ENCODE data around the gene UBAC2.

UBAC2 gene, protein sequence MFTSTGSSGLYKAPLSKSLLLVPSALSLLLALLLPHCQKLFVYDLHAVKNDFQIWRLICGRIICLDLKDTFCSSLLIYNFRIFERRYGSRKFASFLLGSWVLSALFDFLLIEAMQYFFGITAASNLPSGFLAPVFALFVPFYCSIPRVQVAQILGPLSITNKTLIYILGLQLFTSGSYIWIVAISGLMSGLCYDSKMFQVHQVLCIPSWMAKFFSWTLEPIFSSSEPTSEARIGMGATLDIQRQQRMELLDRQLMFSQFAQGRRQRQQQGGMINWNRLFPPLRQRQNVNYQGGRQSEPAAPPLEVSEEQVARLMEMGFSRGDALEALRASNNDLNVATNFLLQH

DNA sequence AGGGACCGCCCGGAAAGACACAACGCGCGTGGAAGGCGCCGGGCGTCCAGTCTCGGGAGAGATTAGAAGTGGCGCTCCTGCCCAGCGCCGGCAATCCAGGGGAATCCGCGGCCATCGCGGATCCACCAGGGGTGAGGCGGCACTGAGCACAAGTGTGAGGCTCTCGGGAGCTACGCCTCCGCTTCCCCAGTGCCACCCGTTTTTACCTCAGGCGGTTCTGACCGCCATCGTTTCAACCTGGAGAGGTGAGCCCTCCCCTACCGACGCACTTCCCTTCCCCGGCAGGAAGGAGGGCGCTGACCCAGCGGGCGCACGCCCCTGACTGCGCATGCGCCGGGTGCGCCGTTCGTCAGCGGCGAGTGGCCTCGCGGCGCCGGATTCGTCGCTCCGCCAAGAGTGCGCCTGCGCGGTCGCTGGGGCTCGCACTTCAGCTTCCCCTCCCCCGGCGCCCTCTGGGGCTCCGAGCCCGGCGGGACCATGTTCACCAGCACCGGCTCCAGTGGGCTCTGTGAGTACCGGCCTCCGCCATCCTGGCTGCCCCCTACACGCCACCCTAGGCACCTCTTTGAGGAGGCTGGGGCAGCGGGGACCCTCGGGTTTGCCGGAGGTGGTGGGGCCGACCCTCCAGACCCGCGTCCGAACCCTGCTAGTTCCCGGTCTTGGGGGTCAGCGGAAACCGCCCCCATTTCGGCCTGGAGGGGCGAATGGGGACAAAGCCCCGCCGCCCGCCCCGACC is at the start of gene UBAC2:
UBAC2 (plus strand) TSS at position 423 of the 736 bp plus-strand sequence; CDS start at position 478, 55 bp downstream.
- DNase-seq: peak; percentile 93 to 95

DNA sequence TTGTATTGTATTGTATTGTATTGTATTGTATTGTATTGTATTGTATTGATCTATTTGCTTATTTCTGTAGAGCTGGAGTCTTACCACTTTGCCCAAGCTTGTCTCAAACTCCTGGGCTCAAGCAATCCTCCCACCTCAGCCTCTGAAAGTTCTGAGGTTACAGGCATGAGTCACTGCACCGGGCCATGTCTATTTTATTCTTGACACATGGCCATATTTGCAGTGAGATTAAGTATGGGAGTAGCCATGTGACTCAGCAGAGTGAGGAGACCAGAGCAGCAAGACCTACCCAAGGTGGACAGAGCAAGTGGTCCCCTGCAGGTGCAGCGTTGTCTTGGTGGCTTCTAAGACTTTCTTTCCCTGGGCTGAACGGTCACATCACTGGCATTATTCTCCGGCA is 49.1 kb upstream of the UBAC2 start:
- DNase-seq: peak; percentile 19 to 35

DNA sequence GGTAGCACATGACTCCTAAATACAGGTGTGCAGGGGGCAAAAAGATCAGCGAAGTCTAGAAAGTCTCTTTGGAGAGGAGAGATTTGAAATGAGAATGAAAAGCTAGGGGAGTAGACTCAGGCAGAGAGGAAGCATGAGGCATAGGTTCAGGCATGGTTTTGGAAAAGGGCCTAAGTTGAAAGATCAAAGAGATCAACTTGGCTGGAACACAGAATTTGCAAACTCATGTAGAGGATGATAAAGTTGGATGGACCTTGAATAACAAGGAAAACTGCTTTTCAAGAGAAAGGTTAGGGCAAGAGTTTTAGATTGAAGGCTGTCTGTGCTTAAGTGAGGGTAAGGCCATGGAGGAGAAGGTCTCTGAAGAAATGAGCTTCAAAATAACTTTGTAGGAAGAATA is 47.4 kb upstream of the UBAC2 start:
- no peak for DNase-seq

DNA sequence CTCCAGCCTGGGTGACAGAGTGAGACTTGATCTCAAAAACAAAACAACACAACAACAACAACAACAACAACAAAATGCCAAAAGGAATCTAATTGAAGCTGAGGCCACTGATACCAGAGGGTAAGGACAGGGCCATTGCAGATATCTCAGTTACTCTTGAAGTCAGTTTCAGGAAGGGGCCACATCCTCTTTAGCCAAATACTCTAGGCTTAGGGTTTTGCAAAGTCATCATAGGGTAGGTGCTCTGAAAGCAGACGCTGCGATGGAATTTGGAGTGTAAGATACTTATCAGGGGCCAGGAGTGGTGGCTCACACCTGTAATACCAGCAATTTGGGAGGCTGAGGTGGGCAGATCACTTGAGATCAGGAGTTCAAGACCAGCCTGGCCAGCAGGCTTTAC is 46.6 kb upstream of the UBAC2 start:
- DNase-seq: no peak

DNA sequence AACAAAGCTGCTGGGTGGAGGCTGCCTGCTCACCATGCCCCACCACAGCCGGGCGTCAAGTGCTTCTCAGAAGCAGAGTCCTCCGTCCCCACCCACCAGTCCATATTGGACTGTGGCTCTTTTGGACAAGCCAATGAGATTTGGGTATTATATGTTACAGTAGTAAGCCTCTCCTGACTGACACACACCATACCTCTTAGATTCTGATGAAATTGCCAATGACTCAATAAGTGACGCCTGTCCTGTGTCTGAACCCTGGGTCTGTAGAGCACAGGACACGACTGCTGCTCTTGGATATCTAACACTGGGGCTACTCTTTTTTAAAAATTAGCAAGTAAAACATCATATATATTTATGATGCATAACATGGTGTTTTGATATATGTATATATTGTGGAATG is 44.8 kb upstream of the UBAC2 start:
- DNase-seq: no peak

DNA sequence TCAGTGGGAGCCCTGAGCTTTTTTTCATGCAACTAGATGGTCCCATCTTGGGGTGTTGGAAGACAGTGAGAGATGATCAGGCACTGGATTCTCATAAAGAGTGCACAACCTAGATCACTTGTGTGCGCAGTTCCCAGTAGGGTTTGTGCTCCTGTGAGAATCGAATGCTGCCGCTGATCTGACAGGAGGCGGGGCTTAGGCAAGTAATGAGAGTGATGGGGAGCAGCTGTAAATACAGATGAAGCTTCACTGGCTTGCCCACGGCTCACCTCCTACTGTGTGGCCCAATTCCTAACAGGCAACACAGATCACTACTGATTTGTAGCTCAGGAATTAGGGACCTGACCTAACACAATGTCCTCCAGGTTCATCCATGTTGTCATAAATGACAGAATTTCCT is 43.6 kb upstream of the UBAC2 start:
- DNase-seq: no peak

DNA sequence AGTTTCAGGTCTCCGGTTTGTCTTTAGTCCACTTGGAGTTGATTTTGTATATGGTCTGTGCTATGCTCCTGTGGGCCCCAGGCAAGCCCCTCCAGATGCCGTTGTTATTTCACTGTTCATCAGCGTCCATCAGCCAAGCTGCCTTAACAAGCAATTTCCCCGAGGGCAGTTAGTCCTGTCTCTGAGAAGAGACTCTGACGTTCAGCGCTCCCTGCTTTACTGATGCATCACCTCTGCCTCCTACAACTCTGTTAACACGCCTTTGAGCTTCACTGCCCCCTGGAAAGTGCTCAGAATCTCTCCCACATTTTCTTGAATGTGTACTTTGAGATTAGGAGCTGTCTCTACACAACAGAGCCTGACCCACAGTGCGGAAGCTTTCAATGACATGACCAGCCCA is 41.8 kb upstream of the UBAC2 start:
- DNase-seq: no peak

DNA sequence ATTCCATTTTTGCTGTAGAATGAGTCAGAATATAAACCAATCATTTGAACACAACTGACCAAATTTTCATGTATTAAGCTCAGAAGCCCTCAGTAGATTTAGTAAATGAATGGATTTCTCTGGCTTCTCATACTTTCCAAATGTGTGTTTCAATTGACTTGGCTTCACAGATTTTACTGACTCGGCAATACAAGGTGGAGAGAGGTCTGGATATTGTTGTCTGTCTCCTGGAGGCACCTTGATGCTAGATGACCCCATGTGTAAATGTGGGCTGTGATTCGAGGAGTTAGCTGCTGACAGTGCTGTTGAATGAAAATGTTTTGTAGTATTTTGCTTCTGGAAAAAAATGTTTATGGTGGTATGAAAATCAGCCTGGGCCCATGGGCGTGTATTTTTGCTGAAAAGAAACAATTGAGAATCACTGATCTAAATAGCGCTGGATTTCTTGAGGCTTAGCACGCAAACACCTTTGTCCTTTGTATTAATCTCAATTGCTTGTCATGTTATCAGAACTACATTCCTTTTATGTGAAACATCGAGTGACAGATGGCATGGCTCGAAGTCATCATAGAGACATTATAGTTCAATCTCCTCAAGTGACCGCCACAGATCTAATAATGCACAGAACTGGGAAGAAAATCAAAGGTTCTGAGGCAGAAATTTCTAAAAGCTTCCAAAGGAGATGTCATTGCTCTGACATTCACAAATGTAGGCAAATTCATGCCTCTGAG is 41.2 kb upstream of the UBAC2 start:
- no peak for DNase-seq

DNA sequence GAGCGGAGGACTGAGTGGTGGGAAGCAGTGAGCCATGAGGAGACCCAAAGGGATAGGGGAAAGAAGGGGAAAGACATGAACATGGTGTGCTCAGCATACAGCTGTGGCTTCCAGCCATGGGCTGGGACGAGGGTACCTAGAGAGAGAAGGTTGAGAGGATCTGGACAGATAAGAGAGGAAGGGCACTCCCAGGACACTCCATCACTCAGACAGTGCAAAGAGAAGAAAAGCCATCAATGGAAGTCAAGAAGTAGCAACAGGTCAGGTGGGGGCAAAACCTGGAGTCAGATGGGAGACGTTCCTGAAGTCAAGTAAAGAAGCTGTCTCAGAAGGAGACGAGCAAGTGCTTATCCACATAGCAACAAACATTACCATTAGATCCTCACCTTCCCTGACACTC is 40.2 kb upstream of the UBAC2 start:
- DNase-seq: no peak

DNA sequence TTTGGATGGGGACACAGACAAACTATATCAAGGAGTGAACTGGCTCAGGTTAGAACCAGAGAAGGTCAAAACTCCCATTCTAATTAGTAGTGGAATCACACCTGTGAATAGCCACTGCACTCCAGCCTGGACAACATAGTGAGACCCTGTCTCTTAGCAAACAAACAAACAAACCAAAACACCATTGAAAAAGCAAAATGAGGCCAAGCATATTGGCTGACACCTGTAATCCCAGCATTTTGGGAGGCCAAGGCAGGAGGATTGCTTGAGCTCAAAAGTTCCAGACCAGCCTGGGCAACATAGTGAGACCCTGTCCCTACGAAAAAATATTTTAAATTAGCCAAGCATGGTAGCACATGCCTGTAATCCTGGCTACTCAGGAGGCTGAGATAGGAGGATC is 39.1 kb upstream of the UBAC2 start:
- DNase-seq: no peak

DNA sequence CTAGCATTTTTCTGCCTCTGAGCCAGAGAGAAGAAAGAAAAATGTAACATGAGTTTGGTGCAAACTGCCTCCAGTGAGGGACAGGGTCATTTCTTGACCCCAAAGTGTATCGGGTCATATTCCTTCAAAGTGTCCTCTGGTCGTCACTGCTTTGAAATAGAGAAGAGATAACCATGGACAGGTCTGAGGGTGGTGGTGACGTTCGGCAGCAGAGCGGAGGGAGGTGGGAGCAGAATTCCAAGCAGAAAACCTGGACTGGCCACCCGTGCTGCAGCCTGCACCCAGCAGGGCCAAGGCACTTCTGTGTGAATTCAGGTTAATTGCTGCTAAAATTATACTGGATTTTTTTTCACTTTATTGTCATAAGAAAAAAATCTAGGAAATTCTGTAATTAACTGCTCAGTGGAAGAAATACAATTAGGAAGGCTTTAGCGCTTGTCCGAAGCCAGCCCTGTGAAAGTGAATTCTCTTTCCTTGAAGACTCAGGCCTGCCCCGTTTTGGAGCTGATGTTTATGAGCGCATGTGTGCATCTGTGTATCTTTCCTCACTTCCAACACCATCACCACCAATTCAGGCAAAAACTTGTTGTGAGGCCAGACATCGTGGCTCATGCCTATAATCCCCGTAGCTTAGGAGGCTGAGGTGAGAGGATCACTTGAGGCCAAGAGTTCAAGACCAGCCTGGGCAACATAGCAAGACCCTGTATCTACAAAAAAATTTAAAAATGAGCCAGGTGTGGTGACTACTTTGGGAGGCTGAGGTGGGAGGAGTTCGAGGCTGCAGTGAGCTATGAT is 37.9 kb upstream of the UBAC2 start:
- DNase-seq: no peak

DNA sequence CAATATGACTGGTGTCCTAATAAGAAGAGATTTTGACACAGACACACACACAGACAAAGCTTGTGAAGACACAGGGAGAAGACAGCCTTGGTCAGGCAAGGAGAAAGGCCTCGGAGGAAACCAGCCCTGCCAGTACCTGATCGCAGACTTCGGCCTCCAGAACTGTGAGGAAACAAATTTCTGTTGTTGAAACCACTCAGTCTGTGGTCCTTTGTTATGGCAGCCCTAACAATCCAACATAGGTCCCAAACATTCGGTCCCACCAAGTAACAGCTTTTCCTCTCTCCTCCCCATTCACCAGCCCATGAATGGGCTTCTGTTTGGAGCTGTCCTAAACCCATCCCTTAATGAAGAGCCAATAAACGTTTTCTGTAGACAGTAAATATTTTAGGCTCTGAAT is 36.4 kb upstream of the UBAC2 start:
- no peak for DNase-seq

DNA sequence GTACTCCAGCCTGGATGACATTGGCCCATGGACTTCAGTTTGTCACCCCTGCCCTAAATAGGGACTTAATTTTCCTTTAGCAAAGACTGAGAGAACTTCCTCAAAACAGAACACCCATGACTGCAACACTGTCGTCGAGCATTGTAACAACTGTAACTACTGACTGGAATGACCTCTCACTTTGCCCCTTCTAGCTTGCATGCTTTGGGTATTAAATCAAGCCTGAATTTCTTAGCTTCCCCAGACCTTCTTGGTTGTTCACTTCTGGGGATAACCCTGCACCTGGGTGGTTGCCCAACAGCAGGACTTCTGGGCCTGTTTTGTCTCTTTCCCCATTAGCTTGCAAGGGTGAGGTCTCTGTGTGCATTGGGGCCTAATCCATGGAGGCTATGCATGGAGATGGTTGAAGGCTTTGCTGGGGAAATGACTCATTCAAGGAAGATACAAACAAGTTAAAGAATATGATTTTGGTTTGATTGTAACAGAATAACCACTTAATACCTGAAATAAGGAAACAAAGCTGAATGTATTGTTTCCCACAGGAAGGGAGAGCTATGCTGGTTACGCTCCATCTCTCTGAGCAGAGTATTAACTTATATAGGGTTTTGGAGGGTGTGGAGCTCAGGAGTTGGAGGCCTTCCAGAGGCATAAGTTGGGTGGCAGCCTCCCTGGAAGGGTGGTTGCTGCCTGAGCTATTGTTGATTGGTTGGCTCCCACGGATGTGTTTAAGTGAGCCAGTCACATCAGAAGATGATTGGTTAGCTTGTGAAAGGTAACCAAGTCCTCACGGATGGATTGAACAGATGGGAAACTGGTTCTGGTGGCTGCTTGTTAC is 34.7 kb upstream of the UBAC2 start:
- no peak for DNase-seq

DNA sequence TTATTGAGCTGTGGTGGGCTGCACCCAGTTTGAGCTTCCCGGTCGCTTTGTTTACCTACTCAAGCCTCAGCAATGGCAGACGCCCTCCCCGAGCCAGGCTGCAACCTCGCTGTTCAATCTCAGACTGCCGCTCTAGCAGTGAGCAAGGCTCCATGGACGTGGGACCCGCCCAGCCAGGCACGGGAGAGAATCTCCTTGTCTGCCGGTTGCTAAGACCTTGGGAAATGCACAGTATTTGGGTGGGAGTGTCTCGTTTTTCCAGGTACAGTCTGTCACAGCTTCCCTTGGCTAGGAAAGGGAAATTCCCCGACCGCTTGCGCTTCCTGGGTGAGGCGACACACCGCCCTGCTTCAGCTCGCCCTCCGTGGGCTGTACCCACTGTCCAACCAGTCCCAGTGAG is 27.7 kb upstream of the UBAC2 start:
- DNase-seq: no peak

DNA sequence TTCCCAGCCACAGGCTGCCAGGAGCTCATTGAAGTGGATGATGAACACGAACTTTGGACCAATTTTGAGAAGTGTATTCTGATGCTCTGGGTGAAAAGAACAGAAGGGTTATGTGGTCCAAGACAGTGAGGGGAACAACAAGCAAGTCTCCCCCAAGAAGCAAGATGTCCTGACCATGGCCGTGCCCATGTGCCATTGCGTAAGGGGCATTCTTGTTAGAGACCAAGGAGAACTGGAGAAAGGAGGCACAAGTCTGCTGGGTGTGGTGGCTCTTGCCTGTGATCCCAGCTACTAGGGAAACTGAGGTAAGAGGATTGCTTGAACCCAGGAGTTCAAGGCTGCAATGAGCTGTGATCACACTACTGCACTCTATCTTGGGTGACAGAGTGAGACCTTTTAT is 27.0 kb upstream of the UBAC2 start:
- no peak for DNase-seq

DNA sequence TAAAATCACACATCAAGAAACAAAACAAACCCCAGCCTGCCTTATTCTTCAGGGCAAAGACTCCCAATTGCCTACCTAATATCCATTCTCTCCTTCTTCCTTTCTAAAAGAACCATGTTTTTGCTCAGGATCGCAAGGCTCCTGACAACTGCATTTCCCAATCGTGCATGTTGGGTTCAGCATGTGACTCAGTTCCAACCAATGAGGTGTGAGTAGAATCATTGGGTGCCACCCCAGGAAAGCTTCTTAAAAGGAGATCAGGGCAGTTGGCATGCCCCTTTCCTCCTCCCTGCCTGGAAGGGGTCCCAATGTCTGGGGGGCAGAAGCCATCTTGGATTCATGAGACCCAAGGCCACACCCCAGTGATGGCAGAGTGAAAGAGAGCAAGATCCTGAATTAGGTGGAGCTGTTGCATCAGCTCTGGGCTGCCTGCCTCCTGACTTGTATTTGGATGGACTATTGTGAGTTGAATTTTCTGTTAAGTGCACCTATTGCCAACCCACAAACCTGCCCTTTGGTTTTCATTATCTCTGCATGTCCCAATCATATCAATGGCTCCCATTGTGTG is 26.0 kb upstream of the UBAC2 start:
- no peak for DNase-seq

DNA sequence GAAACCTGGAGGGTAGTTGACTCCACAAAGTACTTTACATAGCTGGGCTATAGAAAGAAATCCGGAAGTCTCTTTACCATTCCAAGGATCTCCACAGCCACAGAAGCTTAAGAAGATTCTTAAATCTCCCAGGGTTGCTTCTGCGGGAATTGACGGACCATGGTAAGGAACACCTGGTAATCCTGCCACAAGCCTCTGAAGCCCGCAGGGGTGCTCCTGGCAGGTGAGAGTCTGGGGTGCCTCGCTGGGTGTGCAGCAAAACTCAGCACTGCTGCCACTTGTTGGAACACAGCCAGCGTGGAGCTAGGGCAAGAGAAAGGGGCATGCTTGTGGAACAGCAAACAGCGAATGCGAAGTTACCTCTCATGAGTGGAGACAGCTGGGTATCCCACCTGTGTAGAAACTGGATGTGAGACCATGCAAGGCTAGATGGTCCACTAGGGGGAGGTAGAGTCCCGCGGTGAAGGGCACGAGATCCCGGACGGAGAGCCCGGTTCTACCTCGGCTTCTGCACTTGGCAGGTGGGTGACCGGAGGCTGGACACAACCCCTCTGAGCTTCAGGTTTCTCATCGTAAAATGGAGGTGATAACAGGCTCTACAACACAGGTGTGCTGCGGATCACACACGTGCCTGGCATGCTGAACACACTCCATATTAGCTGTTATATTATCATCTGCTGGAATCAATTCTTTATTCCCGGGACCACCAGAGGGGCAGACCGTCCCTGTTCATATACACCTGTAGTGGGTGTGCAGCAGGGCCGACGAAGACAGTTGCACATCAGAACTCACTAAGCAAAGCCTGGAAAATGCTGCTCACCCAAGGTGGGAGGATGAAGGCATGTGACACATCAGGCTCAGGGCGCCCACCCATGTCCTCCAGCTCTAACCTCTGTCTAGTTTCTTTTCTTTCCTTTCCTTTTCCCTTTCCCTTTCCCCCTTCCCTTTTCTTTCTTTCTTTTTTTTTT is 24.1 kb upstream of the UBAC2 start:
- peak; percentile 82 to 86 for DNase-seq

DNA sequence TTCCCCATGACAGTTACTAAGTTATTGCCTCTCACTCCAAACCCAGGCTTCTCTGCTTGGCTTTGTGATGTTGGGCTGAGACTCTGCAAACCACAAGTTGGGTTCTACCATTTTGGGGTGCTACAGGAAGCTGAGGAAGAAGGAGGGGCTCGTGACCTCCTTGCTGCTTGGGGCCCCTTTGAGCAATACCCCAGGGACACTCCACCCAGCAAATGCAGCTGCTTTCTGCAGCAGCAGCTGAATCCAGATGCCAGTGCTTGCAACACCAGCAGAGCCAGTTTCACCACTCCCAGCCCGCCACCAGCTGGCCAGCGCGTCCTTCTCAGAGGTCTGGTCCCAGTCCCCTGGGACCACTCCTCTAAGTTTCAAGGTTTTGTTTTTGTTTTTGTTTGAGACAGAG is 22.0 kb upstream of the UBAC2 start:
- DNase-seq: no peak

DNA sequence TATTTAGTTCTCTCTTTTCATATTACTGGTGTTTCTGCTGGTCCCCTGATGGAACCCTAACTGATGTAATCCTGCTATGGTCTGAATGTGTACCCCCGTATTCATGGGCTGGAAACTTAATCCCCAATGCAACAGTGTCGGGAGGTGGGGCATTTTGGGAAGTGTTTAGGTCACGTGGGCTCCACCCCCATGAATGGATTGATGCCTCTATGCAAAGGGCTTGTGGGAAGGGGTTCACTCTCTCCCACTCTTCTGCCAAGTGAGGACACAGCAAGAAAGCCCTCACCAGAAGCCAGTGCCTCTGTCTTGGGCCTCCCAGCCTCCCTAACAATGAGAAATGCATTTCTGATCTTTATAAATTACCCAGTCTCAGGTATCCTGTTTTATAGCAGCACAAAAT is 21.2 kb upstream of the UBAC2 start:
- no peak for DNase-seq

DNA sequence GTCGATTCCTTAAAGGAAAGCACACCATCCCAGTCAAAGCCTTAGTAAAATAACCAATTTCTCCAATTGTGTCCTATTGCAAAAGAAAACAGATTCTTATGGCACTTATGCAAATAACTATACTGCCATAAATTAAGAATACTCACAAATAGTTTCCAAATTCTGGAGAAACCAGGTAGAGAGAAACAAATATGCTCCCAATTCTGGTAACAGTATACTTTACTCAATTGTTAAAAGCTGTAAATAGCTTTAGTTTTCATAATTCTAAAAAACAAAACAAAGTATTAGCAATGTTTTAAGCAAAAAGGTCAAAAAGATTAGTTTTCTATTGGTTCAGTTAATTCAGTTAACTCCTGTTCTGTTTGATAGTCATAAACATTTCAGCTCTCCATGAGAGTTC is 18.2 kb upstream of the UBAC2 start:
- DNase-seq: no peak

DNA sequence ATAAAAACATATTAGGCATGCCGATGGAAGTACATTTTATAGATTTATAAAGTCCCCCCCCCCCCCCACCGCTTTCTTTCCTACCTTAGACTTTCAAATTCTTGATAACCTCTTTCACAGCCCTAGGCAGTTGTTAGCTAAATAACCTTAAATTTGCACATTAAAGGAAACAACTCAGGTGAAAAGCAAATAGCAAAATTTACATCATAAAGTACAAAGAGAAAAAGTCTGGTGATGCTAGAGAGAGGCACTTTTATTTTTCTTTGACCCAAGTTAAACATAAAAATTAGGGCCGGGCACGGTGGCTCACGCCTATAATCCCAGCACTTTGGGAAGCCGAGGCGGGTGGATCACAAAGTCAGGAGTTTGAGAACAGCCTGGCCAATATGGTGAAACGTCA is 15.0 kb upstream of the UBAC2 start:
- no peak for DNase-seq
